Gastrocnemius medialis (tissue), 4 donors: Measurements from ENCODE around the gene DDX56.
"Not testable (repeated sequence)": the region's sequence is repeated elsewhere in the genome, so short reads cannot be mapped to it uniquely, and the experiment has no call there.

Source experiments
- CTCF ChIP-seq, 5 experiments: fragments of 450-650 bp in 3 of 5; fragments of 200-600 bp in 2 of 5; sonication (generic) in 2 of 5; IDR thresholded peaks in 4 of 5; conservative IDR thresholded peaks in 1 of 5; 1 replicate in 4 of 5; 2 replicates in 1 of 5; pipeline ENCODE4 v1.5.1; 2016 to 2019; ENCODE audit warnings: antibody characterized with exemption in 5 of 5, mild to moderate bottlenecking in 3 of 5, moderate library complexity in 3 of 5
- POLR2A ChIP-seq, 2 donors: fragments of 450-650 bp; IDR thresholded peaks; one replicate each; pipeline ENCODE4 v1.6.1; 2017; ENCODE audit warnings: antibody characterized with exemption in 2 of 2, mild to moderate bottlenecking in 2 of 2, moderate library complexity in 2 of 2

GRCh38 chr7:44597181-44597580 lies 23.5 kb upstream of the DDX56 start:
- not testable (repeated sequence) for TF ChIP-seq CTCF (IDR thresholded peaks at IDR 0.05 in 4 of 5, conservative IDR thresholded peaks at IDR 0.05 in 1 of 5); POLR2A (IDR thresholded peaks at IDR 0.05)
